GM18498 (cell line): ENCODE results near the gene ATXN1.
"Not testable (repeated sequence)": the region's sequence is repeated elsewhere in the genome, so short reads cannot be mapped to it uniquely, and the experiment has no call there.

ENCODE experiments used
- ATAC-seq: cut with Tn5 transposase; IDR thresholded peaks from one replicate; pipeline ENCODE4 v1.9.1; 2021; ENCODE audit warnings: mild to moderate bottlenecking, moderate library complexity; ENCODE audit not compliant: unreplicated experiment

The ATXN1 gene

GRCh38 chr6:16760516-16761470 is at the start of gene ATXN1:
TSS of gene ATXN1 (minus strand) at chr6:16761460.
- ATAC-seq: peak; percentile 11

DNA sequence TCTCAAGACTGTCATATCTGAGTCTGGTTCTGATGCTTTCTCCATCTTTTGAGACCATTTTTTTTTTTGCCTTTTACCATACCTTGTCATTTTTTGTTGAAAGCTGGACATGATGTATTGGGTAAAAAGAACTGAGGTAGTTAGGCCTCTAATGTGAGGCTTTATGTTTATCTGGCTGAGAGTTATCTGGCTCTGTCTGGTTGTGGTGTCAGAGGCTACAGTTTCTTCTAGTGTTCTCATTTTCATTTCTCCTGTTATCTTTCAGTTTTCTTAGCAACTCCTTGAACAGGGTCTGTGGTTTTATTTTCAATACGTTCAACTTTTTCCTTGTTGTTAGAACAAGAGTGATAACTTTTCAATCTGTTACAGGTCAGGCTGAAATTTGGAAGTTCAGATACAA is 49.2 kb upstream of the ATXN1 start:
- ATAC-seq: no peak

DNA sequence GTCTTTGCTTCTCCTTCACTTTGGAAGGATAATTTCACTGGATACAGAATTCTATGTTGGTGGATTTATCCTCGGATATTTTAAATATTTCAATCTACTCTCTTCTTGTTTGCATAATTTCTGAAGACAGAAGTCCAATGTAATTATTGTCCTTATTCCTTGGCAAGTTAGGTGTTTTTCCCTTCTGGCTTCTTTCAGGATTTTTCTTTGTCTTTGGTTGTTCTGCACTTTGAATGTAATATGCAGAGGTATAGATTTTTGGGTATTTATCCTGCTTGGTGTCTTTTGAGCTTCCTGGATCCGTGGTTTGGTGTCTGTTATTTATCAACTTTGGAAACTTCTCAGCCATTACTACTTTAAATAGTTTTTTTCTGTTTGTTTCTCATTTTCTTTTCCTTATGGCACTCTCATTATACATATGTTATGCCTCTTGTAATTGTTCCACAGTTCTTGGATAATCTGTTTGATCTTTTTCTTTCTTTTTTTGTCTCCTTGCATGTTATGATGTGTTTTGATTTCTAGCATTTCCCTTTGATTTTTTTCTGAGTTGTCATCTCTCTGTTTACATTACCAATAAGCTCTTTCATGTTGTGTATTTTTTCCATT is 48.6 kb upstream of the ATXN1 start:
- no peak for ATAC-seq

DNA sequence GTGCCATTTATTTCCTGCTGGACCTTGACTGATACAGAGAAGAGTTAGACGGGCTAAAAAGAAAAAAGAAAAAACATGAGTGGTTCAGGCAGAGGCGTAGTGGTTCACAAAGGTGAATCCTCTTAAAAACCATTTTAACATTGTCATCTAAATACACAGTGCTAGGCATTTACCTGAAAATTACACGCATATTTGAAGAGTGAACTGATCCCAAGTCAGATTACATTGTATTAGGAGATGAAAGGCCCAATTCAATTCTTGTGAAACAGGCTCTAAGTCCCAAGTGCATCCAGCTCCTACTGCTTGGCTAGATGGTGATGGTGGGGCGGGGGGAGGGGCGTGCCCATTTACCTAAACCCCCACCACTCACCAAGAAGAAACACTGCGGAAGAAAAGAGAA is 46.7 kb upstream of the ATXN1 start:
- no peak for ATAC-seq

- ATAC-seq: no peak
Measured at GRCh38 chr6:16806363-16806762, 45.1 kb upstream of the ATXN1 start.

DNA sequence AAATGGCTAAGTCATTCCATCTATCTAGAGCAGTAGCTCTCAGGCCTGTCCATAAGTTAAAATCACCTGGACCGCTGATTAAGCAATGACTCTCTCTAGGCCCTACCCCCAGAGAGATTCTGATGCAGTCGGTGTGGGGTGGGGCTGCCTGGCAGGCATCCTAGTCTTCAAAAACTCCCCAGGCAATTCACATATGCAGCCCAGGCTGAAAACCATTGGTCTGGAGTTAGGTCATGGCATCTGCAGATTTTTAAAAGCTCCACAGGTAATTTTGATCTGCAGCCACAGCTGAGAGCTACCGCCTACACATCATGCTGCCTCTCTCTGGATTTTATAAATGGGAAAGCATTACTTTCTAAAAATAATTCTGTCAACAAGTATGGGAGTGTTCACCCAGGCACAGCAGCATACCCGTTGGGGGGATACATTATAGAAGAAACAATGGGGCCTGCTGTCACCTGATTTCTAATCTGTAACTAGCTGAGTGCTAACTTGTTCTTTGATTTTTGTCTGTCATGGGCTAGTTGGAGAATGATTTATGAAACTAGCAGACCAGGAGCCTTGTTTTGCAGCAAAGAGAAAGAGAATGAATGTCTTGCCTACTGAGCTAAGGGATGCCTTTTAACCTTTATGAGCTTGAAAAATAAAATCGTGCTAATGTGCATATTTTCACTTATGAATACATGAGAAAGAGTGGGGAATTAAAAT is 44.1 kb upstream of the ATXN1 start:
- no peak for ATAC-seq

DNA sequence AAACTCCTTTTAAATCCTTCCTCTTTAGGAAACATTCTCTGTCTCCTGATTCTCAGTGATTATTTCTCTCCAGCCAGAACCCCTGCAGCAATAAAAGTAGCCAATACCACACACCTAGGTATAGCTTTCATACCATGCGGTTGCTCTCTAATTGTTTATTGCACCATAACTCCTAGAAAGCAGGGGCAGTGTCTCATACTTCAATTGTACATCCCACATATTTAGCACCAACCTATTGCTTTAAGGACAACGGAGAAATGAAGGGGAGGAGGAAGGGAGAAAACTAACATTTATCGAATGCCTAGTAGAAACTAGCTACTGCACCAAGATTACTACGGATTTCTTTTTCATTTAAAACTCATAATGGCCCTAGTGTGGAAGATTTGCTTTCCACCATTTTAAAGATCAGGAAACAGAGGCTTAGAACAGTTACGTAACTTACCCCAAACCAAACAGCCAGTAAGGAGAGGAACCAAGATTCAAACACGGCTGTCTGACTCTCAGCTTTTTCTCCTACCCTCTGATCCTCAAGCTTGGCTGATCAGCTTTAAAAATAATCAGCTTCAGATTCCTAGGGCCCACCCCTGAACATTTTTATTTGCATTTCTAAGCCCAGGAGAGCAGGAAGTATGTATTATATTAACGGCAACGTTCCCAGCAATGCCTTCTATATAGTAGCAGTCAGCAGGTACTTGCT is 43.4 kb upstream of the ATXN1 start:
- no peak for ATAC-seq

DNA sequence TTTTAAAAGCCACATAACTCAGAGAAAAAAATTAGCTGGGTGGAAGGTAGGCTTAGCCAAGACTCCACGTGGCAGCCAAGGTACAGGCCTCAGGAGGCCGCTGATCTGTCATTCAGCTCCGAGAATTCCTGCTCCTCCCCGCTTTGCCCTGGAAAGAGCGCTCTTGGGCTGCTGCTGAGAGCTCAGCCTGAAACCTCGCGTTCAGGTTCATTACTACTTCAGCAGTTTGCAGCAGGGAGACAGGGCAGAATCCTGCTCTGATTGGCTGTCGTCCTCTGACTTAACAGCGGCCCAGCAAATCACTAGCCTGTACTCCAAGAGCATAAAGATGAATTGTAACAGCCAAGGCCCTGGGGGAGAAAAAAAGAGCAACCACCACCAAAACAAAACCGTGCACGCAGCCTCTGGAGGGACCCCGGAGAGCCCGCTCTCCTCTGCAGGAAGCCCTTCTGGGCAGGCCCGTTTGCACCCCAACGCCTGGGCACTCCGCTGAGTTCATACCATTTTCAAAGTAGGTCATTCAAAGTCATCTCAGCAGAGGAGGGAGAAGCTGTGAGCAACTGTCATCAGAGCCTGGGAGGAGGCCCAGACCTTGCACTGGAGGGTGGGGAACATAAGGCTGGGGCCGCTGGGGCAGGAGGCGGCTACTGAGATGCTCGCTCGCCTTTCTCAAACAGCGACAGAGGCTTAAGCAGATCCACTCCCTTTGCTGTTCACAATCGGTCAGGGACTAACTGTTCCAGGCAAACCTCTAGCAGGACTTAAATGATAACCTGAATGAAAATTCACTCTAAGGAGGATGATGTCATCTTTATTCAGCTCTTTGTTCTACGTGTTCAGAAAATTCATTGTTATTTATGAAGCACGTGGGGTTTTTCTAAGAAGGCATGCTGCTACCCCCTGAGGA is 42.3 kb upstream of the ATXN1 start:
- no peak for ATAC-seq

DNA sequence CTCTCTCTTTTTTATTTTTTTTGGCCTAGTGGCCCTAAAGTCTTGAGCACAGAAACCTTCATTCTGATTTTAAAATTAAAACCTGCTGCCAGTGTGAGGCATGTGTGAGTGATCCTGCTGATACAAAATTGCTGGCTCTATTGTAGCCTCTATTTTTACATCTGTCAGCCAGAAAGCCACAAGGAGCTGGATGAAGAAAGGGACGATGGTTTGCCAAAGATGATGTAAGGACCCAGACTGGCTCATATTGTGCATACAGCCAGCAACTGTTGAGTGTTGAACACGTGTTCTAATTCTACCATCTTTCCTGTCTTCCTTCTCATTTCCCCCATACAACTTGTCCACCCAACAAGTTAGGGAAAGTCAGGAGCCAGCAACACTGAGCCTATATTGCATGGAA is 40.8 kb upstream of the ATXN1 start:
- no peak for ATAC-seq

- ATAC-seq: no peak
Measured at GRCh38 chr6:16800942-16801341, 39.7 kb upstream of the ATXN1 start.

DNA sequence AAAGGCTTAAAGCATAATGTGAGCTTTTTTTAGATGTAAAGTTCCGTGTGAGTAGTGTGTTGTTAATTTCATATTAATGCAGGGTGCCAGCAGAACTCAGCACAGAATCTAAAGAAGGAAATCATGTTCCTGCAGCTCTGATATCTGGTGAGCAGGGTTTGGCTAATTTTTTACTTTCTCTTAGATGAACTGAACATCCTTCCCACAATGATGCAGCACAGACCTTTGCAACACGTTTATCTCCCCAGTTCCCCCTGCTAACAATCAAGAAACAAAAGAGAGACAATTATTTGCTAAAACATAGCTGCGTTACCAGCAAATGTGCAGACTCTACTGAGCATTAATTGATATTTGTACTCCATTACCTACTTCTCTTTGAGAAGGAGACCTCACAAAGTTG is 39.1 kb upstream of the ATXN1 start:
- ATAC-seq: no peak

DNA sequence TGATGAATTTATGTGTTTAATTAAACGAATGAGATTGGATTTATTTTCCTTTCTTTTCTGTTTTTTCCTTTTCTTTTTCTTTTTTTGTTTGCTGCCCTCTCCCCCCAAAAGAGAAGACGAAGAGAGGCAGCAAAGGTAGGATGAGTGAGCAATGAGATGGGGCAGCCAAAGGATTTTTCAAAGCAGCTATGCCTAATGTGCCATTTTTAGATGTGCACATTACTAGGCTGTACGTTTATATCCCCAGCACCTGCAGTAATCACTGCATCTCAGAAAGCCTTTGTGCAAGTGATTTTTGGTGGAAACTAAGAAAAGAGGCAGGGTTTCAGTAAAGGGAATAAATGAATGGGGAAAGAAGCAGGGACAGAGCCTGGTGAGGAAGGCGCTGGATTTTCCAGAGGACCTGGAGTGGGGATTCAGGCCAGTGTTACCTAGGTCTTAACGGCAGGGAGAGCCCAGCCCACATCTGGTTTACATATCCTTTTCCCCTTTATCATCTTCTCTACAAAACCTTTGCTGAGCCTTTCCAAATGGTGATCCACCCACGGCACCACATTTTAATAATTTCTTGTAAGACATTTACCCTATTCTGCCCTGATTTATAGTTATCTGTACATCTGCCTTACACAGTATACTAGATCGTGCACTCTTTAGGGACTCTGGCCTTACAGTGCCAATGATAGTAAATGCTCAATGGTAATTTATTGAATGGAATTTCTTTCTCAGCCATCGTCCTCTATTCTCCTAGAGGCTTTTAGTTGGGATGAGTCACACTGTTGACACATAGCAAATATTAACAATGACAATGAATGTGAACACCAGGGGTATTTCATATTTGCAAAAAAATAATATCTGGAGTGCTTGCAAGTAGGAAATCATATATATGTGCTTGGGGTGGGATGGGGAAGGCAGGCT is 38.3 kb upstream of the ATXN1 start:
- ATAC-seq: no peak

DNA sequence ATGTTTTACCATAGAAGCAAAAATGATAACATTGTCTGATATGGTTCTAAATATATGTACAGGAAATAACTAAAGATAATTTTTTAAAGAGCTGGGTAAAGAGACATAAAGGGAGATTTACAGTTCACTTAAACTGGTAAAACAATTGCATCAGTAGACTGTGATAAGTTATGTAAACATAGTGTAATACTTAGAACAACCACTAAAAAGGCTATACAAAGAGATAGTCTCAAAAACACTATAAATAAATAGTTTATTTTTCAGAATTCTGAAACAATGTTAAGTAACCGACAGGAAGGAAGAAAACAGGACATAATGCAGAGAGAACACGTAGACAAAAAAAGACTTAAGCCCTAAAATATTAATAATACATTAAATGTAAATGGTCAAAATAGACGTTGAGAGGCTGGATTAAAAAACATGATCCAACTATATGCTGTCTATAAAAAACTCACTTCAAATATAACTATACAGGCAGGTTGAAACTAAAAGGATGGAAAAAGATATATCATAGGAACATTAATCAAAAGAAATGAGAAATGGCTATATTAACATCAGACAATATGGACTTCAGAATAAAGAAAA is 32.7 kb upstream of the ATXN1 start:
- no peak for ATAC-seq

DNA sequence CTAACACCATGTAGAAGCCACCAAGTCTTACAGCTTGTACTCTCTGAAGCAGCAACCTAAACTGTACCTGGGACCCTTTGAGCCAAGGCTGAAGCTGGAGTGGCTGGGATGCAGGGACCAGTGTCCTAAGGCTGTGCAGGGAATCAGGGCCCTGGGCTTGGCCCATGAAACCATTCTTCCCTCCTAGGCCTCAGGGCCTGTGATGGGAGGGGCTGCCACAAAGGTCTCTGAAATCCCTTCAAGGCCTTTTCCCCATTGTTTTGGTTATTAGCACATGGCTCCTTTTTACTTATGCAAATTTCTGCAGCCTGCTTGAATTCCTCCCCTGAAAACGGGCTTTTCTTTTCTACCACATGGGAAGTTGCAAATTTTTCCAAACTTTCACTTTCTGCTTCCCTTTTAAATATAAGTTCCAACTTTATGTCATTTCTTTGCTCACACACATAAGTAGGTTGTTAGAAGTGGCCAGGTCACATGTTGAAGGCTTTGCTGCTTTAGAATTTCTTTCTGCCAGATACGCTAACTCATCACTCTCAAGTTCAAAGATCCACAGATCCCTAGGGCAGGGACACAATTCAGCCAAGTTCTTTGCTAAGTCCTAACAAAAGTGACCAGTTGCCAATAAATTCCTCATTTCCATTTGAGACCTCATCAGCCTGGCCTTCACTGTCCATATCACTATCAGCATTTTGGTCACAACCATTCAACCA is 28.2 kb upstream of the ATXN1 start:
- no peak for ATAC-seq

- ATAC-seq: no peak
Measured at GRCh38 chr6:16787128-16787682, 25.9 kb upstream of the ATXN1 start.

DNA sequence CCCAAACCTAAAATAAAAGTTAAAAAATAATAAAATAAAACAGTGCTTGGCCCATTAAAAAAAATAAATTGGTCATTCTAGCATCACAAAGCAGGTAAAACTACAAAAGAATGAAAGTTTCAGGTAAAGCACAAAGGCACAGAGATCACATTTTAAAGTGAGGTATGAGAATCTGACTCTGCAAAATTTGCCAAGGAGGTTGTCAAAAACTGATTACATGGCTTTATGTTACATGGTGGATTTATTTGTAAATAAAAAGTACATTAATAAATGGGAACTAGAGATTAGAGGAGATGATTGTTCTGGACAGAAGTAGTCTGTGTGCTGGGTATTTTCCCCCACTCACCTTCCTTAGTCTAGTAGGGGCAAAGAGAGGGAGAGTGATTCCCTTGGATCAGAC is 24.2 kb upstream of the ATXN1 start:
- ATAC-seq: no peak

GRCh38 chr6:16784957-16785356 is 23.7 kb upstream of the ATXN1 start:
- ATAC-seq: not testable (repeated sequence)
